ENCODE measurements around the gene FOXL3. TPM values are rescaled to one million over a fixed set of nuclear protein-coding genes. Genes with fewer than 3 reads are reported as not detected.
A peak's percentile ranks its signal among the peaks of the same experiment; 100 is the strongest.

Gene FOXL3
- total RNA-seq, 4 donors from 2014 or later, result not detected

DNA sequence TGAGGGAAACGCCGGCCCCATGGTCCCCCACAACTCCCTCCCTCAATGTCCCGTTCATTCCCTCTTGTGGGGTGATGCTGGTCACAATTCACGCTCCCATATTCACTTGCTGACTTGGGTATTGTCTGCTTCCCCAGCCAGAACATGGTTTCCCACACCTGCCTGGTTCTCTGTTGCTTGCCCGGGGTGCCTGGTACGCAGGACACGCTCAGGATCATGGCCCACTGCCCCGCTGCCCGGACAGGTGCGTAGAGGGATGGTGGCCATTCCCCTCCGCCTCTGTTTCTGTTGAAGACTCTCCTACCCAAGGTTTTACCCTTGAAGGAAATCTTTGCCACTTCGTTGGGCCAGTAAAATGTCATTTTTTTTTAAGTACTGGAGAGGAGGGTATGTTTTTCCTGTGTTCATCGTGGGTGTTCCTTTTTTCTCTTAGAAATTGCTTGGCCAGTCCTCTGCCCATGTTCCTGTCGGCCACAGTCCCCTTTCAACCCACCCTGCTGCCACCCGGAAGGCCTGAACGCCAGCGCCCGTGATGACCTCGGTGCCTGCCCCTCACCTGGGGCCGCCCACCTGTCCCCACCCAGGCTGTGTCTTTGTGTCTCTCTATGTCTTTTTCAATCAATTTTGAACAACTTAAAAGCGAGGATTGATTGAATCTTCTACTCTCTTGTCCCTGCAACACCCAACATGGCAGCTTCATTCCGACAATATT lies 38.2 kb downstream of the FOXL3 start:
- Histone ChIP-seq H3K4me3 (no peak overlapping the region), H3K36me3 (no peaks in the 10 kb centered on the region), H3K27ac (no peak overlapping the region), H3K9me3 (peaks cover 0 to 7% (median 0%) of the 10 kb centered on the region in 4 donors), H3K27me3 (no peaks in the 10 kb centered on the region), H3K4me1 (peaks cover 0 to 17% (median 12%) of the 10 kb centered on the region in 4 donors)
- DNase-seq (ENCODE audit: low spot score in 2 of 2), result no peak
- TF ChIP-seq EP300 (IDR thresholded peaks at IDR 0.05), result no peak
- no peak for TF ChIP-seq POLR2A (IDR thresholded peaks at IDR 0.05)
- TF ChIP-seq, protein P1, sequence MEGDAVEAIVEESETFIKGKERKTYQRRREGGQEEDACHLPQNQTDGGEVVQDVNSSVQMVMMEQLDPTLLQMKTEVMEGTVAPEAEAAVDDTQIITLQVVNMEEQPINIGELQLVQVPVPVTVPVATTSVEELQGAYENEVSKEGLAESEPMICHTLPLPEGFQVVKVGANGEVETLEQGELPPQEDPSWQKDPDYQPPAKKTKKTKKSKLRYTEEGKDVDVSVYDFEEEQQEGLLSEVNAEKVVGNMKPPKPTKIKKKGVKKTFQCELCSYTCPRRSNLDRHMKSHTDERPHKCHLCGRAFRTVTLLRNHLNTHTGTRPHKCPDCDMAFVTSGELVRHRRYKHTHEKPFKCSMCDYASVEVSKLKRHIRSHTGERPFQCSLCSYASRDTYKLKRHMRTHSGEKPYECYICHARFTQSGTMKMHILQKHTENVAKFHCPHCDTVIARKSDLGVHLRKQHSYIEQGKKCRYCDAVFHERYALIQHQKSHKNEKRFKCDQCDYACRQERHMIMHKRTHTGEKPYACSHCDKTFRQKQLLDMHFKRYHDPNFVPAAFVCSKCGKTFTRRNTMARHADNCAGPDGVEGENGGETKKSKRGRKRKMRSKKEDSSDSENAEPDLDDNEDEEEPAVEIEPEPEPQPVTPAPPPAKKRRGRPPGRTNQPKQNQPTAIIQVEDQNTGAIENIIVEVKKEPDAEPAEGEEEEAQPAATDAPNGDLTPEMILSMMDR (IDR thresholded peaks at IDR 0.05), result no peak
- WGBS, 2 donors, result 89 to 92% methylated on average over 22 of the region's 22 CpGs

DNA sequence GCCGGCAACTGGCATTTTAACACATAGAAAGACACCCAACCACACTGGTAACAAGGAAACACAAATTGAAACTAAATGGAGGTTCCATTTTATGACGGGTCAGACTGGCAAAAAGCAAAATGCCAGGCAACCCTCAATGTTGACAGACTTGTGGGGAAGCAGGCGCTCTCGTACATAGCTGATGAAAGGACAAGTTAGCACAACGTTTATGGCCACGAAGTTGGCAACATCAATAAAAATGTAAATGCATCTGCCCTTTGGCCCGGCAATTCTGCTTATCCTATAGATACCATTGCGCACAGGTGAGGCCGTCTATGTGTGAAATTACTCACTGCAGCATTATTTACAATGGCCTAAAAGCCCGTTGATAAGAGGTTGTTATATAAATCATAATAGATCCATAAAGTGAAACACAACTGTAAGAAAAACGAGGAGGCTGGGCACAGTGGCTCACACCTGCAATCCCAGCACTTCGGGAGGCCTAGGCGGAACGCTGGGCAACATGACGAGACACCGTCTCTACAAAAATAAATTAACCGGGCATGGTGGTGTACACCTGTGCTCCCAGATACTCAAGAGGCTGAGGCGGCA lies 39.8 kb downstream of the FOXL3 start:
- TF ChIP-seq EP300 (IDR thresholded peaks at IDR 0.05) (no peak), POLR2A (IDR thresholded peaks at IDR 0.05) (no peak)
- TF ChIP-seq, protein P1 (IDR thresholded peaks at IDR 0.05), result no peak

DNA sequence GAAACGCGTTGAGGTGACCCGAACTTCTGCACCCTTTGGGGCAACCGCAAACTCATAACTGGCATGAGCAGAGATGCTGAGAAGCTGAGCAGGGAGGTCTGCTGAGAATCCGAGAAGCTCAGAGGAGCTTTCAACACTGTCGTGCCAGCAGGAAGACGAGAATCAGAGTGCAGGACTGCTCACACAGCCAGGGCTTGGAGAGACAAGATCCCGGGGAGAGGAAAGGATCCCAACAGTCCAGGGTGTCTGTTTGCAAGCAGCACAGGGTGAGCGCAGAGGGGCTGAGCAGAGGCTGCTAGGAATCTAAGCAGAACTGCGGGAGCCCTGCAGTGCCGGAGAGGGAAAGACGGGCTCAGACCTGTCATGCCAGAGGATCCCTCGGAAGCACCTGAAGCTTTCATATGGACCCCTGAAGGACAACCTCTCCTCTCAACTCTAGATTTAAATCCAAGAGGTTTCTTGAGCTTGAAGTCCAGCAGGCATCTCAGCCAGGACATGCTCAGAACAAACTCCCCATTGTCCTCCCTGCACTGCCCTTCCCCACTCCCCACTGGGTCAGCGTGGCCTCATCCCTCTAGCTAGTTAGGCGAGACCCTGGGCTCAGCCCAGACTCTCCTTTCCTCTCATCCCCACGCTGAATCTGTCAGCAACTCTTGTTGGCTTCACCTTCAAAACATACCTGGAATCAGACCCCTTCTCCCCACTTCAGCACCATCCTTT lies 40.7 kb downstream of the FOXL3 start:
- no peak for TF ChIP-seq EP300 (IDR thresholded peaks at IDR 0.05)
- TF ChIP-seq, protein P1 (IDR thresholded peaks at IDR 0.05), result no peak
- no peak for TF ChIP-seq POLR2A (IDR thresholded peaks at IDR 0.05)
- Histone ChIP-seq H3K4me1 (peaks cover 0 to 27% (median 11%) of the 10 kb centered on the region in 4 donors), H3K4me3 (no peak overlapping the region), H3K9me3 (peaks cover 0 to 6% (median 0%) of the 10 kb centered on the region in 4 donors), H3K27me3 (no peaks in the 10 kb centered on the region), H3K36me3 (no peaks in the 10 kb centered on the region), H3K27ac (no peak overlapping the region)
- 61 to 62% methylated on average over 15 to 16 of the region's 16 CpGs for WGBS, 2 donors
- no peak for DNase-seq (ENCODE audit: low spot score in 2 of 2)

More for the DNA sequence above, 39.8 kb downstream of the FOXL3 start:
- DNase-seq (ENCODE audit: low spot score in 2 of 2), result no peak
- no peaks in the 10 kb centered on the region for H3K27me3 ChIP-seq
- peaks cover 0 to 27% (median 11%) of the 10 kb centered on the region in 4 donors for H3K4me1 ChIP-seq
- 88 to 90% methylated on average over 18 of the region's 18 CpGs for WGBS, 2 donors
- H3K9me3 ChIP-seq, result peaks cover 0 to 7% (median 0%) of the 10 kb centered on the region in 4 donors
- H3K36me3 ChIP-seq, result no peaks in the 10 kb centered on the region
- no peak overlapping the region for H3K4me3 ChIP-seq
- H3K27ac ChIP-seq, result no peak overlapping the region

DNA sequence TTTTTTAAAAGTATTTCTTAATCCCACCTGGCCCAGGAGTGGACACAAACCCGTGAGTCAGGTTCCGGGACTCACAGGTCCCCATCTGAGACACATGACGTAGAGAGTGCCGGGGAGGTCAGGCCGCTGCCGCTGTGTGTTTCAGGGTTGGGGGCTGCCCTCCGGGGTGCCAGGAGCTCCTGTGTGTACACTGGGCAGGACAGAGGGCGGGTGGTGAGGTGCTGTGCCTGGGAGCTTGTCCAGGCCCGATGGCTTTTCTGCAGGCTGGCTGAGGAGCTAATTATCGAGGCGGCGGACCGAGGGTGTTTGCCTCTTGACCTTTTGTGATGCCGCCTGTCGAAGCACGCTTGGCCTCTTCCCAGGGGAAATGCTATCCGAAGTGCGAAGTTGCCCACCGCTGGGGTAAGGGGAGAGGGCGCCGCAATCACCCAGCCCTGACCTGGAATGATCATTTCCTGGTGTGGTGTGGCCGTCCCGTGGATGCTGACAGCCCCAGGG lies 42.1 kb downstream of the FOXL3 start:
- no peak for TF ChIP-seq EP300 (IDR thresholded peaks at IDR 0.05)
- TF ChIP-seq, protein P1 (IDR thresholded peaks at IDR 0.05), result no peak
- no peak for TF ChIP-seq POLR2A (IDR thresholded peaks at IDR 0.05)
- 63 to 70% methylated on average over 13 to 17 of the region's 23 CpGs for WGBS, 2 donors
- Histone ChIP-seq H3K4me3 (no peak overlapping the region), H3K4me1 (peaks cover 0 to 27% (median 11%) of the 10 kb centered on the region in 4 donors), H3K27ac (peak overlapping the region in 2 of 4 donors; percentile 85 to 86), H3K36me3 (no peaks in the 10 kb centered on the region), H3K9me3 (no peaks in the 10 kb centered on the region), H3K27me3 (no peaks in the 10 kb centered on the region)
- DNase-seq (ENCODE audit: low spot score in 2 of 2), result no peak
